Liver (tissue), 3 donors: Measurements from ENCODE around the gene SMG6.

Experiments
- ATF3 ChIP-seq: IDR thresholded peaks from 2 replicates; pipeline ENCODE4 v1.6.1; 2016; ENCODE audit warnings: antibody characterized with exemption
- CTCF ChIP-seq: fragments of 150-350 bp; IDR thresholded peaks from 2 replicates; pipeline ENCODE4 v1.5.1; 2017; ENCODE audit warnings: improper control_type of control experiment, low read depth, low read length; ENCODE audit not compliant: missing input control
- FOXA1 ChIP-seq: IDR thresholded peaks from 2 replicates; pipeline ENCODE4 v1.6.1; 2016; ENCODE audit warnings: antibody characterized with exemption
- JUND ChIP-seq, 2 donors: IDR thresholded peaks; 2 replicates each; pipeline ENCODE4 v1.6.1; 2016; ENCODE audit warnings: antibody characterized with exemption in 2 of 2
- MAX ChIP-seq: IDR thresholded peaks from 2 replicates; pipeline ENCODE4 v1.6.1; 2016; ENCODE audit warnings: antibody characterized with exemption
- NR2F2 ChIP-seq: IDR thresholded peaks from 2 replicates; pipeline ENCODE4 v1.6.1; 2016; ENCODE audit warnings: antibody characterized with exemption
- RAD21 ChIP-seq, 2 donors: IDR thresholded peaks; 2 replicates each; pipeline ENCODE4 v1.6.1; 2016; ENCODE audit warnings: antibody characterized with exemption in 2 of 2, mild to moderate bottlenecking in 2 of 2
- REST ChIP-seq: IDR thresholded peaks from 2 replicates; pipeline ENCODE4 v1.6.1; 2016; ENCODE audit warnings: antibody characterized with exemption, mild to moderate bottlenecking
- RXRA ChIP-seq, 2 donors: IDR thresholded peaks; 2 replicates each; pipeline ENCODE4 v1.6.1; 2017 to 2018; ENCODE audit warnings: antibody characterized with exemption in 2 of 2, mild to moderate bottlenecking in 1 of 2
- SP1 ChIP-seq: IDR thresholded peaks from 2 replicates; pipeline ENCODE4 v1.6.1; 2018; ENCODE audit warnings: antibody characterized with exemption, mild to moderate bottlenecking
- TAF1 ChIP-seq: conservative IDR thresholded peaks from 2 replicates; pipeline ENCODE4 v1.6.1; 2016; ENCODE audit warnings: antibody characterized with exemption, mild to moderate bottlenecking
- YY1 ChIP-seq: IDR thresholded peaks from 2 replicates; pipeline ENCODE4 v1.6.1; 2016; ENCODE audit warnings: antibody characterized with exemption, mild to moderate bottlenecking
- ZBTB33 ChIP-seq: IDR thresholded peaks from 2 replicates; pipeline ENCODE4 v1.6.1; 2016; ENCODE audit warnings: antibody characterized with exemption
- donor health status: healthy.
- donor health status: healthy.

GRCh38 chr17:2013994-2014317, 289.6 kb downstream of the SMG6 start:
- TF ChIP-seq SP1, result no peak
- no peak for TF ChIP-seq TAF1
- TF ChIP-seq CTCF, result no peak
- no peak for TF ChIP-seq REST
- TF ChIP-seq MAX, result no peak
- TF ChIP-seq JUND (IDR thresholded peaks at IDR 0.05), result no peak
- peak in 1 of 2 donors; percentile 71 for TF ChIP-seq RXRA (IDR thresholded peaks at IDR 0.05)
- TF ChIP-seq NR2F2, result no peak
- no peak for TF ChIP-seq ATF3
- TF ChIP-seq RAD21 (IDR thresholded peaks at IDR 0.05), result no peak
- peak; percentile 21 for TF ChIP-seq YY1
- TF ChIP-seq FOXA1, result no peak
- TF ChIP-seq ZBTB33, result no peak
